Testis (tissue), 3 donors: ENCODE measurements around the gene PRR23E. TPM values are rescaled to one million over a fixed set of nuclear protein-coding genes. Genes with fewer than 3 reads are reported as not detected.

Source experiments
- DNase-seq: peaks from one replicate; pipeline ENCODE4 v3.0.0-alpha.2; 2019
- H3K27ac ChIP-seq, 2 donors: fragments of 200-600 bp; sonication (generic); one replicate each; pipeline ENCODE4 v1.5.1; 2019
- H3K27me3 ChIP-seq: fragments of 200-600 bp; sonication (generic); one replicate; pipeline ENCODE4 v1.5.1; 2019
- H3K36me3 ChIP-seq: fragments of 200-600 bp; sonication (generic); one replicate; pipeline ENCODE4 v1.5.1; 2017; ENCODE audit warnings: low read depth; ENCODE audit errors: missing control alignments
- H3K4me1 ChIP-seq: fragments of 200-600 bp; sonication (generic); one replicate; pipeline ENCODE4 v1.5.1; 2019
- H3K4me3 ChIP-seq, 2 donors: fragments of 200-600 bp; sonication (generic); one replicate each; pipeline ENCODE4 v1.5.1; 2017 to 2019
- H3K9me3 ChIP-seq: fragments of 200-600 bp; sonication (generic); one replicate; pipeline ENCODE4 v1.5.1; 2017
- CTCF ChIP-seq, 3 experiments: fragments of 450-650 bp in 2 of 3; fragments of 200-600 bp in 1 of 3; sonication (generic) in 1 of 3; IDR thresholded peaks; one replicate each; pipeline ENCODE4 v1.5.1; 2016 to 2019; ENCODE audit warnings: antibody characterized with exemption in 3 of 3, mild to moderate bottlenecking in 2 of 3, moderate library complexity in 1 of 3
- POLR2A ChIP-seq: fragments of 450-650 bp; IDR thresholded peaks from one replicate; pipeline ENCODE4 v1.6.1; 2017; ENCODE audit warnings: antibody characterized with exemption, mild to moderate bottlenecking, moderate library complexity
- WGBS, 2 donors: methylation state at CpG; one replicate each; pipeline ENCODE4 v1.1.5; 2018; 5-methylcytosine and 5-hydroxymethylcytosine counted together
- intact Hi-C: fragments of 100-400 bp; cut with DNase I; formaldehyde crosslinking; loops from one replicate; pipeline ENCODE4 v1.15.1; 2023; ENCODE audit warnings: low total_unique reads
- polyA plus RNA-seq: library from polyadenylated mRNA; stranded (reverse); fragments of 350-450 nt; fragmentation: Illumina TruSeq; extraction: RNeasy Lipid Tissue Mini Kit (QIAGEN cat#74804); gene quantifications from one replicate; pipeline ENCODE4 v1.2.3, GENCODE V29; 2014; ENCODE audit warnings: low read depth, low replicate concordance; ENCODE audit not compliant: insufficient read depth
- total RNA-seq, 2 donors: library from RNA; depleted of rRNA; stranded (reverse); fragments of >200 nt; gene quantifications; one replicate each; pipeline ENCODE4 v1.2.3, GENCODE V29; 2016

Gene PRR23E
- total and polyA plus RNA-seq, 3 donors from 2014 or later, result 0.87 to 1.5 (median 1.0) TPM

- TF ChIP-seq POLR2A (no peak), CTCF (IDR thresholded peaks at IDR 0.05) (no peak)
- intact Hi-C loops, result no loop called here
- no peaks in the 10 kb centered on the region for H3K27me3 ChIP-seq
- no peak overlapping the region for H3K27ac ChIP-seq
- H3K4me1 ChIP-seq, result no peaks in the 10 kb centered on the region
- no peak for DNase-seq
- no peaks in the 10 kb centered on the region for H3K9me3 ChIP-seq
- H3K36me3 ChIP-seq, result no peaks in the 10 kb centered on the region
- 87 to 88% methylated on average over 13 to 17 of the region's 17 CpGs for WGBS, 2 donors
- H3K4me3 ChIP-seq, result no peak overlapping the region
Measured at GRCh38 chr3:127204841-127205582, 12.1 kb downstream of the PRR23E start.

- intact Hi-C loops, result no loop called here
- Histone ChIP-seq H3K27ac (no peak overlapping the region), H3K27me3 (no peaks in the 10 kb centered on the region), H3K4me1 (no peaks in the 10 kb centered on the region), H3K4me3 (no peak overlapping the region), H3K9me3 (no peaks in the 10 kb centered on the region), H3K36me3 (no peaks in the 10 kb centered on the region)
- DNase-seq, result no peak
- no peak for TF ChIP-seq POLR2A
- TF ChIP-seq CTCF (IDR thresholded peaks at IDR 0.05), result no peak
- 83 to 87% methylated on average over 3 of the region's 3 CpGs for WGBS, 2 donors
Measured at GRCh38 chr3:127206154-127206553, 13.2 kb downstream of the PRR23E start.

GRCh38 chr3:127206611-127207516, 13.9 kb downstream of the PRR23E start:
- H3K27ac ChIP-seq, result no peak overlapping the region
- no peak for DNase-seq
- H3K4me1 ChIP-seq, result no peaks in the 10 kb centered on the region
- TF ChIP-seq CTCF (IDR thresholded peaks at IDR 0.05), result no peak
- no peak for TF ChIP-seq POLR2A
- H3K27me3 ChIP-seq, result no peaks in the 10 kb centered on the region
- no peaks in the 10 kb centered on the region for H3K9me3 ChIP-seq
- no peak overlapping the region for H3K4me3 ChIP-seq
- intact Hi-C loops, result no loop called here
- H3K36me3 ChIP-seq, result no peaks in the 10 kb centered on the region
- 72 to 76% methylated on average over 15 of the region's 15 CpGs for WGBS, 2 donors

GRCh38 chr3:127207727-127208482, 15.0 kb downstream of the PRR23E start:
- intact Hi-C loops, result no loop called here
- Histone ChIP-seq H3K36me3 (no peaks in the 10 kb centered on the region), H3K4me1 (no peaks in the 10 kb centered on the region), H3K27me3 (no peaks in the 10 kb centered on the region), H3K4me3 (no peak overlapping the region), H3K9me3 (no peaks in the 10 kb centered on the region), H3K27ac (no peak overlapping the region)
- DNase-seq, result no peak
- no peak for TF ChIP-seq CTCF (IDR thresholded peaks at IDR 0.05)
- no peak for TF ChIP-seq POLR2A
- 81 to 85% methylated on average over 4 to 8 of the region's 8 CpGs for WGBS, 2 donors
